ENCODE measurements around the gene SECISBP2L.

Gene SECISBP2L

DNA sequence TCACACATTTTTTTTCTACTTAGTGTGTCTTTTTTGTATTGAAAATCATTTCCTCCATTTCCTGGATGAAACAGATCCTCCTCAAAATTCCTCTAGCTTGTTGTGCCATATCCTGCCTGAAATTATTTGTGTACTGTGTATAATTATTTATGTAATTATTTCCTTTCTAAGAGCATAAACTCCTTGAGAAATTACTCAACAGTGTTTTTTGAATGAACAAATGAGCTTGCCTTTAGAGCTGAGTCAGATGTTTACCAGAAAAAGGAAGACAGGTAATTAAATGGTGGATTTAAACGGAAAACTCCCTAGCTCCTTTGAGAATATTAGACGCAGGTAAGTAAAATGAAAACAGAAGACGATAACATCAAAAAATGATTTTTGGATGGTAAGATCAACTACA is 13.2 kb upstream of the SECISBP2L start:
- DNase-seq, result no peak

- no peak for DNase-seq
Measured at GRCh38 chr15:49058559-49058958, 12.3 kb upstream of the SECISBP2L start.

DNA sequence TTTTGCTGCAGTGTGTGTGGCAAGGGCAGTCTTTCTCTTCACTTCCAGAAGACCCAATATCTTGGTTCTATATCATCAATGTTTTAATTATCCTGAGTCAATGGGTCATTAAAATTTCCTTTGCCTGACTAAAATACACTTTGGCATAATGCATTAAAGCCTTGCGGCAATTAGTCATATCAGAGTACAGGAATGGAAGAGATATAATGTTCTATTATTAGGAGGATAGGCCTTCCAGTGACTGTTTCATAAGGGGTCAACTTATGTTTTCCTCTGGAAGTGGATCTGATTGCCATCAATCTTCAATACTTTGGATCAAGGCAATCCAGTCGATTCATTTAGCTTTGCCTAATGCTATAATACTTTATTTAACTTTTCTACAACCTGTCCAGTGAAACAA is 9.4 kb upstream of the SECISBP2L start:
- no peak for DNase-seq

DNA sequence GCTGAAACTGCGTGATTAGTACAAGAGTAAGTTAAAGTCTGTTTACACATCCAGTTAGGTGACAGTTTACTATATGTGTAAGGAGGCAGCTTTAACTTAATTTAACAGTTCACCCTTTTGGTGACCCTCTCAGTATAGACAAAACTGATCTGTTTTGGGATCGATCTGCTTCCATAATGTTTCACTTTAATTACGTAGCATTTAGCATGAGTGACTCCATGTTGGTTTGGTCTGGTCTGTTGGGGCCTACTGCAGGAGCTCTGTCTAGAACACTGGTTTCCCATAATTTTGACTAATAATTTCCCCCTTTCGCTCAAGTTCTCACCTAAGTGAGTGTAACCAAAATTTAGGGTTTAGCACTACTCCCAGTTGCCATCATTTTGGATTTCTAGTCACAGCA is 6.4 kb upstream of the SECISBP2L start:
- DNase-seq, result no peak

- DNase-seq, result no peak
Measured at GRCh38 chr15:49047456-49047855, 1.2 kb upstream of the SECISBP2L start.

DNA sequence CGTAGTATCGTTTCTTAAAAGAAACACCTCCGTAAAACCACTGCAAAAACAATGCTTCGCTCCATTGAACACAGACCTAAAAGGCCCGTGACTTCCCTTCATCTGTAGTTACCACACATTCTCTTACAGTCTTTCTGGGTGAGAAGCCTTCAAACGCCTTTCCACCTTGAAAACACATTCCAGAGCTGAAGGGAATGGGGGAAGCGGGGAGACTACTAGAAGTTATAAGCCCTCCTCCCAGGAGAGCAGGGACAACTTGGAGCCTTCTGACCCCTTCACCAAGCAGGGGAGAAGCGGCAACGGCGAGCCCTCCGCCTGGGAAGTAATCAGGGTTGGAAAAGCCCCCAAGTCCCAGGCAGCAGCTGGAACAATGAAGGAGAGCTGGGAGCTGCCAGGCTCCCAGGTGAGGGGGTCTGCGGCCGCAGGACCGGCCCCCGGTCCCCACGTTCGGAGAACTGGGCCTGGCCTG is 461 bp downstream of the SECISBP2L start:
- no peak for DNase-seq

- no peak for DNase-seq
Measured at GRCh38 chr15:49044766-49045606, 1.3 kb downstream of the SECISBP2L start.

- no peak for DNase-seq
Measured at GRCh38 chr15:49044002-49044401, 2.2 kb downstream of the SECISBP2L start.

DNA sequence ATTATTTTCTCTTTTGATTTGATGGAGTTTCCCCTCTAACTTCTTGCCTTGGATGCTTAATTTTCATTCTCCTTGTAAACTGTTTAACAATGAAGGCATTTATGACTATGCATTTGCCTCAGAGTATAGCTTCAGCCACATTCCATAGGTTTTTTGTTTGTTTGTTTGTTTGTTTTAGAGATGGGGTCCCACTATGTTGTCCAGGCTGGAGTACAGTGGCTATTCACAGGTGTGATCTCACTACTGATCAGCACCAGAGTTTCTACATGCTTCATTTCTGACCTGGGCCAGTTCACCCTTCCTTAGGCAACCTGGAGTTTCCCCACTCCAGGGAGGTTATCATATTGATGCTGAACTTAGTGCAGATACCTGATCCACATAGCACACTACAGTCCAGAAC is 4.1 kb downstream of the SECISBP2L start:
- no peak for DNase-seq

DNA sequence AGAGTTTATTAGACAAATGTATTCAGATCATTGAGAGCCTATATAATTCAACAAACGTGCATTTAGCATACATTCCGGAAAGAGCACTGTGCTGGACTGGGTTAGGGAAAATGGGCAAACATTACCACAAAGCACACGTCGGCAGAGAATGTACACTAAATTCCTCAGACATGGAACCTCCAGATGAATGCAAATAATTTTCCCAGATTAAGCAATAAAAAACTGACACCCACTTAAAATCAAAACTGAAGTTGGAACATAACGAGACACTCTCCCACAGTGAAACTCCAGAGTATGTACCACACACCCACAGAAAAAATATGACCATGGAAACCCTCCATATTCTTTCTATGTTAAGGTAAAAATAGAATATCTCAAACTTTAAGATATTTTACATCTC is 4.8 kb downstream of the SECISBP2L start:
- DNase-seq, result no peak

GRCh38 chr15:49040151-49040550 is 6.1 kb downstream of the SECISBP2L start:
- DNase-seq, result no peak

DNA sequence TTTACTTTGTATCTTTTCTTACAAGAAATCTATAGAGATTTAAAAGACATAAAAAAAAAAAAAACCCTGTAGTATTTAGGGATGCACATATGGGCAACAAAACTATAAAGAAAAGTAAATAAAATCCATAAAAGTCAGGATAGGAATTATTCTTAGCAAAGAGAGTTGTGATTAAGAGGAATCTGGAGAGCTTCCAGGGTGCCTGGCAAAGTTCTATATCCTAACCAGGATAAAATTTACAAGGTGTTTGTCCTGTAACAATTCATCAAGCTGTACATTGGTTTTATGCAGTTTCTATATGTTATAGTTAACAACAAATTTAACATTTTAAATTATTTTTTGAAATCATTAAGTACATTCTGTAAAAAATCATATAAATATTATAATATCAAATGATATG is 7.9 kb downstream of the SECISBP2L start:
- DNase-seq, result no peak

DNA sequence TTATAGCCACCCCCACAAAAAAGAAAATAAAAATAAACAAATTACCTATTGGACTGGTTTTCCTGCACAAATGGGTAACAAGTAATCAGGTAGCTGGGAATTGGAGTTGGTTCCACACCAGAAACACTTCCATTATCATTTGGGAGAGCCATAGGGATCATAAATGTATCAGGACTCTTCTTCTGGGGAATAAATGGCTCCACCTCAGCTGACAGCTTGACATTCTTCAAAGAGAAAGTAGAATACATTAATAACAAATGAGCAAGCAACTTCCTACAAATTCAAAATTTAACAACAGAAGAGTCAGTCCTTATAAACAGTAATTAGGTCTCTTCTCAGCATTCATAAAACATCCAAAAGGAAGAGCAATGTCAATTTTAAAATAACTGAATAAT is 8.7 kb downstream of the SECISBP2L start:
- no peak for DNase-seq

DNA sequence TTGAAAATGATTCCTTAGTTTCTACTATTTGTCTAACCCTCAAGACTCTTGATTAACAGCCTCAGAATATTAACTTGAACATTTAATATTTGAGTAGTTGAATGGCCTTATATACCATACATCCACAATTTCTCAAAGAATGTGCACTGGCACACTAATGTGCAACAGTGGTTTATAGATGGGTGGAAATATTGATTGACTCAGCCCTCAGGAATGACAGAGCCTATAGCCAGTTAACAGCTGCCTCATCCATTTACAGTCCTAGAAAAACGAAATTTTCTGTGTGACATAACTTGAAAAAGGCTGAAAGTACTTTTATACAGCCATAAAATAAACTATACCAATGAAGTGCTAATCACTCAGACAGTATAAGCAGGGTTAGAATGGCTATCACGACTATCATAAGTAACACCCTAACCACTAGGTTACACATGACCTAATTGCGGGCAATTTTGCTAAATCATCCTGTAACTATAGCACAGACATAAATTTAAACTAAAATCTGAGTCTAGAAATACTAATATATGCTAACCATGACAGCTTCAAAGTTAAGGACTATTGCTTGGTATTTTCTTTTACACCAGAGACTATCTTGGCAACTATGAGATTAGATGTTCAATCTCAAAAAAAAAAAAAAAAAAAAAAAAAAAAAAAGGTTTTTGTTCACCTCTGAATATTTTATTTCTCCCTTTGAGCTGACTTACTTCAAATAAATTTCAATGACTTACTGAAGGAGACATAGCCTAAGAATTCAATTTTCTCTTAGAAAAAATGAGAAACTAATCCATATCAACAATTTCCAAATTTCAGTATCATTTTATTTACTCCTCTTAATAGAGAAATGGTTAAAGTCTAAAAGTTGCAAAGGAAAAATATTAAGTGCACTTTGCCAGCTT is 9.3 kb downstream of the SECISBP2L start:
- DNase-seq, result no peak

GRCh38 chr15:49035825-49036224 is 10.4 kb downstream of the SECISBP2L start:
- DNase-seq, result no peak

DNA sequence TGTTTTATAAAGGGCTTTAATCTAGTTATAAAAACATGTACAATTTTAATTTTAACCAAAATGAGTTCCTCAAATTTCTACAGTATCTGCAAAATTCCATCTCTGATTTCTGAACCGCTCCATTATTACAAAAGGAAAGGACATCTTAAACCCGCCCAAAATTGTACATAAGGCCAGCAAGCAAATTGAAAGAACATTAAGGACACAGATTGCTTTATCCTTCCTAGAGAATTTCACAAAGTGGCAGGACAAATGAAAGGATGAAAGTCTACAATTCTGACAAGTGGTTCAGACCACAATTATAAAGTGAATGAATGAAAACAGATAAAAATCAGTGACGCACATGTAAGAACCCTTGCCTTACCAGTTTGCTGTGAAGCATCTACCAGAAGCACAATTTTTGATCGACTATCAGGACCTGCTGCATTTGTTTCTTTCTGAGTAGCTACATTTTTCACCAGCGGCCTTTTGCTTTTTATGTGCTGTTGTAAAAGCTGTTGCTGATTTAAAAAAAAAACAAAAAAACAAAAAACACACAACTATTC is 13.6 kb downstream of the SECISBP2L start:
- no peak for DNase-seq

DNA sequence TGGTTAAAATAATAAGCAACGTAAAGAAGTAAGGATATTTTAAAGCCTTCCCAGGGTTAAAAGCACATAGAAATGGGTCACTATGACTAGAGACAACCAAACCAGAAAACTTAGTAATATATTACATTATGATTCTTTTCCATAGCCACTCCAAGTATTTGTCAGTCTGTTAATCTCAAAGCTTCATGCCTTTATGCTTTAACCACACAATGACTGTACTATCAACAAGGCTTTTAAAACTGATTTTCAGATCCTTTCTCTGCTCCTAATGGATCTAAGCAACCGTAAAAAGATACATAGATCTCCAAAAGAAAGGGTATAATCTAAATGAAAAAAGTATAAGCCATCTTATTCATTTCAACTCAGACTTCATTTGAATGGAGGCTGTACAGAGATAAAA is 14.4 kb downstream of the SECISBP2L start:
- DNase-seq, result no peak

- no peak for DNase-seq
Measured at GRCh38 chr15:49026700-49027099, 19.5 kb downstream of the SECISBP2L start.

DNA sequence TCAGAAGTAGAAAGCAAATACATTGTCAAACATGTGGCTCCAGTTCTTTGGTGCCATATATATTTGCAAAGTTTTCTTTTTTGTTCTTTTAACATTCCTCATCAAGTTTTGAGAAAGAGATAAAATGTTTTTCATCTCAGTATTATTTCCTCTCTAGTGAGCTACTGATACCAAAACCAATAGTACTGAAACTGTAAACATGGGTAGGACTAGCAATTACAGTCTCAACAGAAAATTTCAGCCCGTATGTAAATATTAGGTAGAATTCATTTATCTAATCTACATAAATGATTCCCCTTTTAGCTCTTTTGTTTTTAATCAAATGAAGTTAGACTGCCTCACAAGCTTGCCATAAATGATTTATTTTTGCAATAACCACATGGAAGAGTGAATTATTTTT is 21.4 kb downstream of the SECISBP2L start:
- DNase-seq, result no peak

- DNase-seq, result no peak
Measured at GRCh38 chr15:49023354-49023753, 22.9 kb downstream of the SECISBP2L start.

DNA sequence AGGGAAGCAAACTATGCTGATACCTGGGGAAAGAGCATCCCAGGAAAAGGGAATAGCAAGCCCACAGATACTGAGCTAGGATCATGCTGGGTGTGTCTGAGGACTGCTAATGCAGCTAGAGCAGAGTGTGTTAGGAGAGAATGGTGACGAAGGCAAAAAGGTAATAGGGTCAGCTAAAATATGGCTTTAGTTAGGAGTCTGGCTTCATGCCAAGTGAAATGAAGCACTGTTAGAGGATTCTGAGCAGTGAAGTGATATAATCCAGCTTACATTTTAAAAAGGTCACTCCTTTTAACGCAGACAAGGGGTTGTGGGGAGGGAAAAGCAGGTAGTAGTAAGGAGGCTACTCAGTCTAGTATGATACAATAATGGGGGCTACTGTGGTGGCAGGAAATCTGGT is 30.4 kb downstream of the SECISBP2L start:
- DNase-seq, result no peak

DNA sequence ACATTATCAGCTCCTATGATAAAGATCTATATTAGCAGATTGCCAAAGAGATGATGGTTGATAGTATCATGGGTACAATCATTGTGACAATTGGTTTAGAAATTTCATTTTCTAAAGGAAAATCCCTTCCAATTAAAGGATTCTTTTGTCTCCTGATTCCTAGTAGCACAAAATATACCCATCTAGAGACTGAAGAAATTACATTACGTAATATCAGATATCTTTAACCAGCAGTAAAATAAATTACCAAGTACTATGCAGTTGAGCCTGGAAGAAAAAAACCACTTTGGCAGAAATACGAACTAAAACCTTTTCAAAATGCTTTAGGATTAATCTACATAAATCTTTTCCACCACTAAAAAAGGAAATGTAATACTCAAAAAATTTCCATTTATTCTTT is 46.9 kb downstream of the SECISBP2L start:
- DNase-seq, result no peak

GRCh38 chr15:48996276-48996675 is 50.0 kb downstream of the SECISBP2L start:
- DNase-seq, result no peak

- no peak for DNase-seq
Measured at GRCh38 chr15:48993380-48993779, 52.9 kb downstream of the SECISBP2L start.

Data from CD4-positive, alpha-beta T cell treated with Interleukin-6 for 4 hours (primary cell).